Endodermal cell (in vitro differentiated cells): ENCODE measurements around the gene YIPF3. TPM values are rescaled to one million over a fixed set of nuclear protein-coding genes. Genes with fewer than 3 reads are reported as not detected.

Experiments
- DNase-seq: peaks from one replicate; pipeline ENCODE4 v3.0.0-alpha.2; 2017
- H3K27ac ChIP-seq: 2 replicates; pipeline ENCODE4 v1.5.1; 2013; ENCODE audit warnings: mild to moderate bottlenecking, low read depth, low read length, moderate library complexity
- H3K27me3 ChIP-seq: 2 replicates; pipeline ENCODE4 v1.6.1; 2013; ENCODE audit warnings: mild to moderate bottlenecking, low read length, moderate library complexity; ENCODE audit not compliant: insufficient read depth, control insufficient read depth, poor library complexity, severe bottlenecking
- H3K36me3 ChIP-seq: 2 replicates; pipeline ENCODE4 v1.7.0; 2013; ENCODE audit warnings: mild to moderate bottlenecking, low read length, moderate library complexity; ENCODE audit not compliant: control insufficient read depth, insufficient read depth
- H3K4me1 ChIP-seq: one replicate; pipeline ENCODE4 v1.7.0; 2013; ENCODE audit warnings: low read length; ENCODE audit not compliant: control insufficient read depth, insufficient read depth
- H3K4me3 ChIP-seq: 2 replicates; pipeline ENCODE4 v1.5.1; 2013; ENCODE audit warnings: mild to moderate bottlenecking, low read length, moderate library complexity
- H3K9ac ChIP-seq: 2 replicates; pipeline ENCODE4 v1.6.1; 2013; ENCODE audit warnings: mild to moderate bottlenecking, low read length, moderate library complexity; ENCODE audit not compliant: poor library complexity, severe bottlenecking; ENCODE audit errors: extremely low read depth
- H3K9me3 ChIP-seq: 2 replicates; pipeline ENCODE4 v1.6.1; 2013; ENCODE audit warnings: mild to moderate bottlenecking, low read length, moderate library complexity; ENCODE audit not compliant: control insufficient read depth
- H3K27ac Mint-ChIP-seq: 2 replicates; pipeline ENCODE4 v1.8.0; 2020; ENCODE audit warnings: mixed read lengths
- H3K27me3 Mint-ChIP-seq: 2 replicates; pipeline ENCODE4 v1.8.0; 2021; ENCODE audit warnings: mild to moderate bottlenecking, mixed read lengths; ENCODE audit not compliant: insufficient read depth
- H3K36me3 Mint-ChIP-seq: 2 replicates; pipeline ENCODE4 v1.8.0; 2020; ENCODE audit warnings: low read depth, mixed read lengths
- H3K4me1 Mint-ChIP-seq: 2 replicates; pipeline ENCODE4 v1.8.0; 2020; ENCODE audit warnings: mixed read lengths
- H3K4me3 Mint-ChIP-seq: 2 replicates; pipeline ENCODE4 v1.8.0; 2020; ENCODE audit warnings: mild to moderate bottlenecking, moderate library complexity, mixed read lengths
- H3K9me3 Mint-ChIP-seq: 2 replicates; pipeline ENCODE4 v1.8.0; 2020; ENCODE audit warnings: mild to moderate bottlenecking, mixed read lengths
- WGBS, 2 experiments: methylation state at CpG; one replicate each; pipeline versions ENCODE4 v1.1.5 to v1.1.7; 2013; ENCODE audit warnings: missing lambda C conversion rate in 2 of 2, mixed read lengths in 1 of 2; ENCODE audit not compliant: insufficient coverage in 1 of 2, insufficient read length in 1 of 2; 5-methylcytosine and 5-hydroxymethylcytosine counted together
- total RNA-seq, 2 donors: library from RNA; stranded (reverse); fragmentation: NEBNext Ultra II Directional in 1 of 2; extraction: Animal tissue kit (Norgen Biotek cat#: 25700) in 1 of 2; gene quantifications; 2 replicates in 1 of 2; 3 replicates in 1 of 2; pipeline ENCODE4 v1.2.1, GENCODE V29; 2021
- TF ChIP-seq, protein P1 (sequence below): fragments of 200-600 bp; sonication (generic); conservative IDR thresholded peaks from 2 replicates; pipeline ENCODE4 v1.5.0; 2021; ENCODE audit warnings: antibody characterized with exemption, mild to moderate bottlenecking

YIPF3 gene
- total RNA-seq, 2 donors from 2014 or later, result 87.7 to 103 TPM

DNA sequence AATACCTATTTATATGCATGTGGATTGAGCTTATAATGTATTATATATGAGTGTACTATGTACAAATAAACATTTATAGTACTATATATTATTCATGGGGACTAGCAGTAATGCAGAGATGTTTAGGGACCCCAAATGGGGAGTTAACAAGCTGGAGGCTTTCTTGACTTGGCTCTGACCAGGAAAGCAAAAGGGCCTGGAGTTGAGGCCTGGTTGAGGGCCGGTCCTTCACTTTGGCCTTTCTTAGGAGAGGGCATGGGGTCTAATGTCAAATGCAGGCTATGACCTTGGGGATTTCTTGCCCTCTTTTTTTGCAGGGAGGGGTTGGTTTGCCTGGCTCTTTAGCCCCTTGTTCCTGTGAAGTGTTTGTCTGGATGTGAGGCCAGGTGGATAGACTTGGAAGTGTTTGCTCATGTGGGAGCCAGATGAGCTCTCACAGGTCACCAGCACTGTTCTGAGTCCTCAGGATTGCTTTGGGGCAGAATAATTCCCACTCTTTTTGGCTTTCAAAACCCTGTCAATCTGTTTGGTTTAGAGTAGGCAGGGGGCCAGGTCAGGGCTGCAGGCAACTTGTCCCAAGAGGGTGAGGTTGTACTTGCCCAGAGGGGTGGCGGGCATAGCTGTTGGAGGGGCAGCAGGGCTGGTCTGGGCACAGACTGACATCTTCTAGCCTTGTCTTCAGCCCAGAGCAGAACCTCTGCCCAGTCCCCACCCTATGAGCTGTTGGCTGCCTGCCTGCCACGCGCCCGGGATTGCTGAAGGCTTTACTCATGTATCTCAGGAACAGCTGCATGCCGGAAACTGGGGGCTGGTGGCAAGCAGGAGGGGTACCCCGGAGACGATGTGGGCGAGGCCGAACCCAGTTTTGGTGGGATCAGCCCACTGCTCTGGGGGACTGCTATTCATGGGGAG lies 24.7 kb downstream of the YIPF3 start:
- H3K9me3 ChIP-seq, result no peaks in the 10 kb centered on the region
- H3K9me3 Mint-ChIP-seq, result no peaks in the 10 kb centered on the region
- H3K4me1 ChIP-seq, result no peaks in the 10 kb centered on the region
- no peak overlapping the region for H3K4me3 Mint-ChIP-seq
- no peak overlapping the region for H3K9ac ChIP-seq
- H3K27me3 ChIP-seq, result no peaks in the 10 kb centered on the region
- TF ChIP-seq, protein P1, sequence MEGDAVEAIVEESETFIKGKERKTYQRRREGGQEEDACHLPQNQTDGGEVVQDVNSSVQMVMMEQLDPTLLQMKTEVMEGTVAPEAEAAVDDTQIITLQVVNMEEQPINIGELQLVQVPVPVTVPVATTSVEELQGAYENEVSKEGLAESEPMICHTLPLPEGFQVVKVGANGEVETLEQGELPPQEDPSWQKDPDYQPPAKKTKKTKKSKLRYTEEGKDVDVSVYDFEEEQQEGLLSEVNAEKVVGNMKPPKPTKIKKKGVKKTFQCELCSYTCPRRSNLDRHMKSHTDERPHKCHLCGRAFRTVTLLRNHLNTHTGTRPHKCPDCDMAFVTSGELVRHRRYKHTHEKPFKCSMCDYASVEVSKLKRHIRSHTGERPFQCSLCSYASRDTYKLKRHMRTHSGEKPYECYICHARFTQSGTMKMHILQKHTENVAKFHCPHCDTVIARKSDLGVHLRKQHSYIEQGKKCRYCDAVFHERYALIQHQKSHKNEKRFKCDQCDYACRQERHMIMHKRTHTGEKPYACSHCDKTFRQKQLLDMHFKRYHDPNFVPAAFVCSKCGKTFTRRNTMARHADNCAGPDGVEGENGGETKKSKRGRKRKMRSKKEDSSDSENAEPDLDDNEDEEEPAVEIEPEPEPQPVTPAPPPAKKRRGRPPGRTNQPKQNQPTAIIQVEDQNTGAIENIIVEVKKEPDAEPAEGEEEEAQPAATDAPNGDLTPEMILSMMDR, result no peak
- no peak overlapping the region for H3K4me3 ChIP-seq
- no peaks in the 10 kb centered on the region for H3K27me3 Mint-ChIP-seq
- peaks cover 6% of the 10 kb centered on the region for H3K36me3 Mint-ChIP-seq
- no peak overlapping the region for H3K27ac ChIP-seq
- no peak for DNase-seq
- WGBS, 2 experiments, result 95 to 100% methylated on average over 1 to 10 of the region's 10 CpGs
- H3K27ac Mint-ChIP-seq, result no peak overlapping the region
- peaks cover 17% of the 10 kb centered on the region for H3K4me1 Mint-ChIP-seq
- no peaks in the 10 kb centered on the region for H3K36me3 ChIP-seq

DNA sequence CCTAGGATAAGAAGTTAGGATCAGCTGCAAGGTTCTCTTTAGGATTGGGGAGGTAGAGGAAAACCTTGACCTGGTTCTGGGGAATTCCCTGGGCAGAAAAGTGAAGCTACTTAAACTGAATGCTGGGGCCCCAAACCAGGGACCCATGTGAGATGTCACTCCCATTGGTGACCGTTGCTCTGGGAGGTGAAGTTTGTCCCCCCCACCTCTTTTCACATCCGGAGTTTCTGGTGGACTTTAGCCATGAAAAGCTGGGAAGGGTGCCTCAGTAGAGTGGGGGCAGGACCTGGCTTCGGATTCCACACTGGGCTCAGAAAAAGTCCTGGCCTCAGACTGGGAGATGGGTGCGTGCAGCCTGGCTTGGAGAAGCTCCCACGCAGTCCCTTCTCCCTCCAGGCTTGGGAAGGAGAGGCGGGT lies 26.2 kb downstream of the YIPF3 start:
- H3K4me1 Mint-ChIP-seq, result peaks cover 9% of the 10 kb centered on the region
- H3K4me3 ChIP-seq, result no peak overlapping the region
- no peak overlapping the region for H3K4me3 Mint-ChIP-seq
- no peak overlapping the region for H3K27ac ChIP-seq
- H3K36me3 ChIP-seq, result no peaks in the 10 kb centered on the region
- H3K27me3 ChIP-seq, result no peaks in the 10 kb centered on the region
- no peaks in the 10 kb centered on the region for H3K9me3 ChIP-seq
- peaks cover 6% of the 10 kb centered on the region for H3K36me3 Mint-ChIP-seq
- TF ChIP-seq, protein P1, result no peak
- 95 to 97% methylated on average over 5 to 6 of the region's 6 CpGs for WGBS, 2 experiments
- H3K4me1 ChIP-seq, result no peaks in the 10 kb centered on the region
- no peak for DNase-seq
- H3K9ac ChIP-seq, result no peak overlapping the region
- peak overlapping the region; percentile 8 for H3K27ac Mint-ChIP-seq
- no peaks in the 10 kb centered on the region for H3K27me3 Mint-ChIP-seq
- no peaks in the 10 kb centered on the region for H3K9me3 Mint-ChIP-seq

DNA sequence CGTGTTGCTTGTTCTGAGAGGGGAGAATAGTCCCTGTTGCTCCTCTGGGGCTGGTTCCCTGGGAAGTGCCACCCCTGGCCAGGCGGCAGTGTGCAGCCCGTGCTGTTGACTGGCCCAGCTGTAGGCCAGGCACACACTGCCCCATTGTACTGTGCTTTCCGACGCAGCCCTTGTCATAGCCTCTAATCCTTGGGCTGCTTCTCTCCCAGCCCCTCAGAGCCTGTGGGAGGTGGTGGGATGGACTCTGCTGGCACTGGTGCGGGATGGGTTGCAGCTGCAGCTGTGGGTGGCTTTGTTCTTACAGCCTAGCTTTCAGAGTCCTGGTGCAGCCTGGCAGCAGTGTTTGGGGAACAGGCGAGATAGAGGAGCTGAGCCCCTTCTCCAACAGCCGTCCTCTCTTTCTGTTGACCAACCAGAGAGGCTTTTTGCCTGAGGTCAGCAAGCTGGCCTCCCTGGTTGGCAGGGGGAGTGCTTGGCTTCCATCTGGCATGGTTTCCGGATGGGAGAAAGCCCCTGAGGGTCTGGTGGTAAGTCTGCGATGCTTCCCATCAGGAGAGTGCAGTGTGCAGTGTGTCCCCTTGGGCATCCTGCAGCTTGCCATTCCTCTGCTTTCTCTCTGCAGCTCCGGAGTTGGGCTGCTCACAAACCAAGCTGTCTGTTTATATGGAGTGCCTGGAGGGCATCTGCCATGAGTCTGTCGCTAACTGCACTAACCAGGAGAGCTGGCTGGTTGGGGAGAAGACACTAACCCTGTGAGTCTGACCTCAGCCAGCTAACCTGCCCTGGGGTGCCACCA lies 27.3 kb downstream of the YIPF3 start:
- no peaks in the 10 kb centered on the region for H3K27me3 ChIP-seq
- H3K9me3 ChIP-seq, result no peaks in the 10 kb centered on the region
- no peaks in the 10 kb centered on the region for H3K4me1 ChIP-seq
- no peak for DNase-seq
- peaks cover 9% of the 10 kb centered on the region for H3K4me1 Mint-ChIP-seq
- no peaks in the 10 kb centered on the region for H3K9me3 Mint-ChIP-seq
- peak overlapping the region; percentile 88 for H3K27ac ChIP-seq
- no peak overlapping the region for H3K9ac ChIP-seq
- H3K36me3 ChIP-seq, result no peaks in the 10 kb centered on the region
- no peak overlapping the region for H3K4me3 Mint-ChIP-seq
- H3K27ac Mint-ChIP-seq, result peak overlapping the region; percentile 40
- H3K27me3 Mint-ChIP-seq, result no peaks in the 10 kb centered on the region
- 92 to 94% methylated on average over 10 to 12 of the region's 12 CpGs for WGBS, 2 experiments
- H3K4me3 ChIP-seq, result no peak overlapping the region
- TF ChIP-seq, protein P1, result no peak
- peaks cover 6% of the 10 kb centered on the region for H3K36me3 Mint-ChIP-seq
